K562 (cell line): ENCODE data around the gene TRPM2. TPM values are rescaled to one million over a fixed set of nuclear protein-coding genes. Genes with fewer than 3 reads are reported as not detected.

Source experiments
- ATAC-seq: fragments of 200-7000 bp; cut with Tn5 transposase; 3 replicates; pipeline ENCODE4 v1.9.1; 2020; ENCODE audit warnings: moderate library complexity
- BruUV-seq: library from RNA; stranded (reverse); fragments of 400-500 nt; replicated peaks from 2 replicates; lab custom pipeline; 2021; lab: Mats Ljungman, UMichigan
- CTCF ChIA-PET: fragments of 300-600 bp; formaldehyde crosslinking; extraction: SDS; loops from one replicate; lab custom pipeline; 2021; ENCODE audit warnings: low intra/inter-chr PET ratio; lab: Yijun Ruan, JAX
- POLR2A ChIA-PET: fragments of 300-600, 350-650 bp; sonication (Branson Sonifier 250); formaldehyde crosslinking; extraction: SDS; loops from one replicate; lab custom pipeline; 2021; ENCODE audit warnings: antibody characterized with exemption, inconsistent platforms; lab: Yijun Ruan, JAX
- DNase-seq, 4 experiments: peaks; one replicate each; pipeline versions ENCODE4 v3.0.0 to v3.0.0-alpha.2; 2011 to 2018; ENCODE audit warnings: low spot score in 3 of 4, mixed read lengths in 3 of 4; ENCODE audit errors: extremely low read depth in 1 of 4
- FAIRE-seq: peaks from 2 replicates; lab custom pipeline; 2011; peaks lifted over from hg19 to GRCh38; lab: Jason Lieb, UNC
- H2AFZ ChIP-seq: 2 replicates; pipeline ENCODE4 v1.6.0; 2011; ENCODE audit warnings: low read depth, low read length, control low read depth, inconsistent platforms
- H3K27ac ChIP-seq: fragments of 200-600 bp; 3 replicates; pipeline ENCODE4 v1.8.0; 2011; ENCODE audit warnings: low read depth, mild to moderate bottlenecking, control low read depth, inconsistent platforms, low read length, moderate library complexity, mixed read lengths; ENCODE audit errors: extremely low read depth
- H3K27me3 ChIP-seq, 2 experiments: fragments of 300-600 bp in 1 of 2; 2 replicates in 1 of 2; 3 replicates in 1 of 2; pipeline versions ENCODE4 v1.6.0 to v1.8.0; 2011; ENCODE audit warnings: inconsistent platforms in 2 of 2, low read length in 2 of 2, mild to moderate bottlenecking in 1 of 2, mixed read lengths in 1 of 2, moderate library complexity in 1 of 2; ENCODE audit not compliant: control insufficient read depth in 2 of 2, insufficient read depth in 2 of 2
- H3K36me3 ChIP-seq: fragments of 300-600 bp; 3 replicates; pipeline ENCODE4 v1.8.0; 2011; ENCODE audit warnings: mild to moderate bottlenecking, low read length, inconsistent platforms; ENCODE audit not compliant: control insufficient read depth, insufficient read depth
- H3K4me1 ChIP-seq, 2 experiments: fragments of 200-600 bp in 1 of 2; replicated peaks in 1 of 2; 2 replicates in 1 of 2; 3 replicates in 1 of 2; pipeline versions ENCODE4 v1.5.1 to v1.8.0; 2011; ENCODE audit warnings: inconsistent platforms in 2 of 2, low read length in 2 of 2, mild to moderate bottlenecking in 1 of 2, mixed read lengths in 1 of 2, moderate library complexity in 1 of 2; ENCODE audit not compliant: control insufficient read depth in 2 of 2, insufficient read depth in 2 of 2
- H3K4me2 ChIP-seq: 2 replicates; pipeline ENCODE4 v1.6.1; 2011; ENCODE audit warnings: low read length, control low read depth, inconsistent platforms, mixed read lengths; ENCODE audit not compliant: insufficient read depth
- H3K4me3 ChIP-seq: fragments of 200-600 bp; sonication (generic), shearing (Covaris generic); 2 replicates; pipeline ENCODE4 v1.5.1; 2016; ENCODE audit warnings: control low read depth, inconsistent platforms
- H3K79me2 ChIP-seq: fragments of 200-600 bp; 3 replicates; pipeline ENCODE4 v1.8.0; 2011; ENCODE audit warnings: low read length, inconsistent platforms; ENCODE audit not compliant: control insufficient read depth, insufficient read depth
- H3K9ac ChIP-seq, 2 experiments: 2 replicates each; pipeline versions ENCODE4 v1.6.0 to v1.6.1; 2011; ENCODE audit warnings: low read depth in 2 of 2, low read length in 2 of 2, control low read depth in 1 of 2, inconsistent platforms in 1 of 2, mild to moderate bottlenecking in 1 of 2, mixed read lengths in 1 of 2; ENCODE audit not compliant: insufficient read depth in 1 of 2
- H3K9me1 ChIP-seq: one replicate; pipeline ENCODE4 v1.6.0; 2011; ENCODE audit warnings: inconsistent platforms, mild to moderate bottlenecking, low read length, moderate library complexity; ENCODE audit not compliant: control insufficient read depth, insufficient read depth
- H3K9me3 ChIP-seq: replicated peaks from 2 replicates; pipeline ENCODE4 v1.5.1; 2011; ENCODE audit warnings: low read depth, low read length, inconsistent platforms; ENCODE audit not compliant: control insufficient read depth, insufficient read depth
- H4K20me1 ChIP-seq: replicated peaks from 2 replicates; pipeline ENCODE4 v1.6.1; 2011; ENCODE audit warnings: low read length, inconsistent platforms, mixed read lengths; ENCODE audit not compliant: control insufficient read depth, insufficient read depth
- ARID3B ChIP-seq: fragments of 250-450 bp; sonication (Bioruptor Pico); IDR thresholded peaks from 2 replicates; pipeline ENCODE4 v1.4.0; 2020; ENCODE audit warnings: borderline replicate concordance
- NFXL1 ChIP-seq: fragments of 450-650 bp; formaldehyde crosslinking; IDR thresholded peaks from 2 replicates; pipeline ENCODE4 v1.4.0; 2021; ENCODE audit warnings: mild to moderate bottlenecking
- WGBS: fragments of 100-300 bp; shearing (Covaris generic); methylation state at CpG from one replicate; pipeline ENCODE4 v1.1.6; 2016; ENCODE audit warnings: low coverage, mixed read lengths; ENCODE audit not compliant: insufficient coverage; ENCODE audit errors: missing lambda C conversion rate; 5-methylcytosine and 5-hydroxymethylcytosine counted together
- in situ Hi-C: fragments of 300-500 bp; cut with MboI; formaldehyde crosslinking; loops from 4 replicates; pipeline ENCODE4 v1.15.0; 2018; ENCODE audit warnings: inconsistent platforms, mixed read lengths
- intact Hi-C: fragments of 100-400 bp; cut with micrococcal nuclease; formaldehyde crosslinking; loops from 2 replicates; pipeline ENCODE4 v1.14.2; 2022
- polyA plus RNA-seq, 8 experiments: library from polyadenylated mRNA; depleted of rRNA in 4 of 8; stranded (reverse) in 5 of 8; unstranded in 3 of 8; fragments of >200 nt; fragmentation: Nextera tagmentation in 2 of 8; fragmentation: Illumina TruSeq in 1 of 8; extraction: Ambion mirVana in 2 of 8; extraction: Trizol in 1 of 8; gene quantifications; 2 replicates each; pipeline versions ENCODE4 v1.2.1 to v1.2.3, GENCODE V29; 2011 to 2014; ENCODE audit warnings: inconsistent platforms in 1 of 8, missing spikeins in 1 of 8
- total RNA-seq, 7 experiments: library from RNA; depleted of rRNA in 6 of 7; stranded (reverse); fragments of >200 nt in 6 of 7; fragmentation: Illumina TruSeq in 2 of 7; extraction: Trizol in 2 of 7; gene quantifications; 2 replicates each; pipeline versions ENCODE4 v1.2.1 to v1.2.3, GENCODE V29; 2011 to 2021; ENCODE audit warnings: low replicate concordance in 1 of 7
- TF ChIP-seq, protein P1 (sequence below): sonication (generic); formaldehyde crosslinking; IDR thresholded peaks from 2 replicates; pipeline ENCODE4 v1.8.1; 2023; ENCODE audit warnings: mild to moderate bottlenecking, missing genetic modification reagents

Gene TRPM2
- total and polyA plus RNA-seq, 9 of the 15 experiments (the other 6 are each of a cell fraction or from before 2014, with no cell fraction given) = 0.33 to 2.1 (median 0.98) TPM; not detected in 2

DNA sequence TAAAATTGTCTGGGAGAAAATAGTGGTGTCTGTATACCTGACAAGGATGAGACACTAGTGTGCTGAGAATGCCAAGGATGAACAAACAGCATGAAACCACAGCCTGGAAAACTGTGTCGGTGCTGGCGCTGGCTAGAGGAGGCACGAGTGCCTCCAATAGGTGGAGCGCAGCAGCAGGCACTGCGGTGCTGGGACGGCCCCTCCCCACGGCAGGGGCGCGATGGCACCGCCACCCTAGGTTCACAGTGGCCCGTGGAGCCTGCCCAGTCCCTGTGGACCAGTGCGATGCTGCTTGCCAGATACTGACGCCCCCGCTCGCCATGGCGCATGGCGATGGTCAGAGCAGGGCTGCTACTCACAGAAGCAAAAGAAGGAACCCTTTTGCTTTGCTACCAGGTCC is 21.0 kb upstream of the TRPM2 start:
- intact Hi-C loops = no loop called here
- no peak overlapping the region for H3K27ac ChIP-seq
- peaks cover 14% of the 10 kb centered on the region for H4K20me1 ChIP-seq
- no peak overlapping the region for H3K4me3 ChIP-seq
- CTCF ChIA-PET = no interaction called here
- no peak for FAIRE-seq
- no peaks in the 10 kb centered on the region for H3K27me3 ChIP-seq
- no peaks in the 10 kb centered on the region for H3K79me2 ChIP-seq
- no peaks in the 10 kb centered on the region for H3K9me3 ChIP-seq
- no peak for ATAC-seq
- H2AFZ ChIP-seq = no peak overlapping the region
- H3K9me1 ChIP-seq = peaks cover 5% of the 10 kb centered on the region
- no peak for TF ChIP-seq NFXL1 (CRISPR knock-in tag)
- TF ChIP-seq, protein P1, sequence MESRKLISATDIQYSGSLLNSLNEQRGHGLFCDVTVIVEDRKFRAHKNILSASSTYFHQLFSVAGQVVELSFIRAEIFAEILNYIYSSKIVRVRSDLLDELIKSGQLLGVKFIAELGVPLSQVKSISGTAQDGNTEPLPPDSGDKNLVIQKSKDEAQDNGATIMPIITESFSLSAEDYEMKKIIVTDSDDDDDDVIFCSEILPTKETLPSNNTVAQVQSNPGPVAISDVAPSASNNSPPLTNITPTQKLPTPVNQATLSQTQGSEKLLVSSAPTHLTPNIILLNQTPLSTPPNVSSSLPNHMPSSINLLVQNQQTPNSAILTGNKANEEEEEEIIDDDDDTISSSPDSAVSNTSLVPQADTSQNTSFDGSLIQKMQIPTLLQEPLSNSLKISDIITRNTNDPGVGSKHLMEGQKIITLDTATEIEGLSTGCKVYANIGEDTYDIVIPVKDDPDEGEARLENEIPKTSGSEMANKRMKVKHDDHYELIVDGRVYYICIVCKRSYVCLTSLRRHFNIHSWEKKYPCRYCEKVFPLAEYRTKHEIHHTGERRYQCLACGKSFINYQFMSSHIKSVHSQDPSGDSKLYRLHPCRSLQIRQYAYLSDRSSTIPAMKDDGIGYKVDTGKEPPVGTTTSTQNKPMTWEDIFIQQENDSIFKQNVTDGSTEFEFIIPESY (CRISPR knock-in tag) = peak; percentile 49; the same call in 1 of the 2 replicates
- H3K9ac ChIP-seq = peak overlapping the region in 1 of 2 experiments; percentile 6; a peak in 1 of 4 replicates
- 72% methylated on average over 17 of the region's 17 CpGs for WGBS
- in situ Hi-C loops = no loop called here
- no peak overlapping the region for H3K4me2 ChIP-seq
- POLR2A ChIA-PET = interaction anchor here (1.0 kb wide), 1 partner anchor 28 kb away, joined by 5 read pairs; no protein-coding TSS in a partner anchor
- no TSS peak for BruUV-seq
- H3K4me1 ChIP-seq = peaks cover 0 to 66% of the 10 kb centered on the region in 2 experiments; a peak in 4 of 5 replicates
- H3K36me3 ChIP-seq = peaks cover 8% of the 10 kb centered on the region; the same call in 1 of the 3 replicates
- no peak for DNase-seq

DNA sequence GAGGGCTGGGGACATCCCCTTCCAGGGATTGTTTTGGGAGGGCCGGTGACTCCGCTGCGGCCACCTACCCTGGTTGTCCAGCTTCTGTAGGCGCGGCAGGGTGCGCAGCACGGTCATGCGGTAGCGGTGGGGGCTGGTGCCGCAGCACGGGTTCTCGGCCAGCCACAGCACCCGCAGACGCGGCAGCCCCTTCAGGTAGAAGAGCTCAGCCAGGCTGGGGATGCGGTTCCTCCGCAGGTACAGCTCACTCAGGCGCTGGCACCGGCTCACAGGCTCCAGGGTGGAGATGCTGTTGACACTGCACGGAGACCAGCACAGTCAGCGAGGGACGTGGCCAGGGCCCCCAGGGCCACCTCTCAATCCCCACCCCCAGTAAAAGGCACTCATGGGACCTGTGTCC is 20.5 kb upstream of the TRPM2 start:
- DNase-seq = no peak
- H3K9ac ChIP-seq = peak overlapping the region in 1 of 2 experiments; percentile 68; a peak in 1 of 4 replicates
- H3K79me2 ChIP-seq = no peaks in the 10 kb centered on the region
- peaks cover 6 to 63% of the 10 kb centered on the region in 2 experiments; a peak in 4 of 5 replicates for H3K4me1 ChIP-seq
- no peak overlapping the region for H3K4me3 ChIP-seq
- no peak overlapping the region for H3K4me2 ChIP-seq
- no peaks in the 10 kb centered on the region for H3K27me3 ChIP-seq
- in situ Hi-C loops = no loop called here
- intact Hi-C loops = no loop called here
- H3K27ac ChIP-seq = no peak overlapping the region
- H3K36me3 ChIP-seq = peaks cover 8% of the 10 kb centered on the region; the same call in 1 of the 3 replicates
- H4K20me1 ChIP-seq = peaks cover 11% of the 10 kb centered on the region; the same call in 1 of the 2 replicates
- BruUV-seq = no TSS peak
- 80% methylated on average over 22 of the region's 22 CpGs for WGBS
- no peak for FAIRE-seq
- ATAC-seq = no peak
- no peak overlapping the region for H2AFZ ChIP-seq
- ChIA-PET CTCF (no interaction called here), POLR2A (interaction anchor here (0.9 to 1.3 kb wide), 3 partner anchors 9 to 41 kb away, joined by 3 to 7 read pairs (median 4); no protein-coding TSS in a partner anchor)
- H3K9me3 ChIP-seq = no peaks in the 10 kb centered on the region
- peaks cover 5% of the 10 kb centered on the region for H3K9me1 ChIP-seq
- no peak for TF ChIP-seq ARID3B (CRISPR knock-in tag)
